ENCODE data around the gene KLHL12.
"Not testable (repeated sequence)": the region's sequence is repeated elsewhere in the genome, so short reads cannot be mapped to it uniquely, and the experiment has no call there.

The KLHL12 gene

GRCh38 chr1:202951437-202951836, 24.4 kb upstream of the KLHL12 start:
- DNase-seq (ENCODE audit: low read depth in 2 of 2): no peak

- DNase-seq (ENCODE audit: low read depth in 2 of 2): no peak
Measured at GRCh38 chr1:202945483-202945882, 18.4 kb upstream of the KLHL12 start.

- no peak for DNase-seq (ENCODE audit: low read depth in 2 of 2)
Measured at GRCh38 chr1:202944438-202944921, 17.4 kb upstream of the KLHL12 start.

GRCh38 chr1:202942426-202942825, 15.4 kb upstream of the KLHL12 start:
- DNase-seq (ENCODE audit: low read depth in 2 of 2): no peak

GRCh38 chr1:202941372-202941771, 14.3 kb upstream of the KLHL12 start:
- DNase-seq (ENCODE audit: low read depth in 2 of 2): no peak

GRCh38 chr1:202940561-202940960, 13.5 kb upstream of the KLHL12 start:
- no peak for DNase-seq (ENCODE audit: low read depth in 2 of 2)

- DNase-seq (ENCODE audit: low read depth in 2 of 2): no peak
Measured at GRCh38 chr1:202938287-202938925, 11.4 kb upstream of the KLHL12 start.

- DNase-seq (ENCODE audit: low read depth in 2 of 2): not testable (repeated sequence)
Measured at GRCh38 chr1:202936409-202936808, 9.4 kb upstream of the KLHL12 start.

GRCh38 chr1:202935844-202936243, 8.8 kb upstream of the KLHL12 start:
- DNase-seq (ENCODE audit: low read depth in 2 of 2): no peak

GRCh38 chr1:202934755-202935154, 7.7 kb upstream of the KLHL12 start:
- DNase-seq (ENCODE audit: low read depth in 2 of 2): no peak

GRCh38 chr1:202932476-202932875, 5.4 kb upstream of the KLHL12 start:
- no peak for DNase-seq (ENCODE audit: low read depth in 2 of 2)

- DNase-seq (ENCODE audit: low read depth in 2 of 2): no peak
Measured at GRCh38 chr1:202923533-202923932, 3.5 kb downstream of the KLHL12 start.

GRCh38 chr1:202919615-202920014, 7.4 kb downstream of the KLHL12 start:
- no peak for DNase-seq (ENCODE audit: low read depth in 2 of 2)

- no peak for DNase-seq (ENCODE audit: low read depth in 2 of 2)
Measured at GRCh38 chr1:202915146-202915545, 11.9 kb downstream of the KLHL12 start.

- not testable (repeated sequence) for DNase-seq (ENCODE audit: low read depth in 2 of 2)
Measured at GRCh38 chr1:202912476-202912875, 14.6 kb downstream of the KLHL12 start.

- no peak for DNase-seq (ENCODE audit: low read depth in 2 of 2)
Measured at GRCh38 chr1:202909494-202909893, 17.5 kb downstream of the KLHL12 start.

- no peak for DNase-seq (ENCODE audit: low read depth in 2 of 2)
Measured at GRCh38 chr1:202908998-202909397, 18.0 kb downstream of the KLHL12 start.

- no peak for DNase-seq (ENCODE audit: low read depth in 2 of 2)
Measured at GRCh38 chr1:202905331-202905730, 21.7 kb downstream of the KLHL12 start.

GRCh38 chr1:202903808-202904207, 23.2 kb downstream of the KLHL12 start:
- DNase-seq (ENCODE audit: low read depth in 2 of 2): not testable (repeated sequence)

- DNase-seq (ENCODE audit: low read depth in 2 of 2): no peak
Measured at GRCh38 chr1:202901555-202901954, 25.5 kb downstream of the KLHL12 start.

GRCh38 chr1:202892501-202892900, 34.5 kb downstream of the KLHL12 start:
- no peak for DNase-seq (ENCODE audit: low read depth in 2 of 2)

- no peak for DNase-seq (ENCODE audit: low read depth in 2 of 2)
Measured at GRCh38 chr1:202890392-202890791, 36.6 kb downstream of the KLHL12 start.

- DNase-seq (ENCODE audit: low read depth in 2 of 2): peak; percentile 95
Measured at GRCh38 chr1:202888531-202889360, 38.3 kb downstream of the KLHL12 start, which contains the start of gene RABIF. RABIF (minus strand) TSS chr1:202889149; CDS start chr1:202889098, 51 bp downstream.

Data from stimulated activated CD8-positive, alpha-beta memory T cell treated with anti-CD3 and anti-CD28 coated beads, Interleukin-7, amount 100 ng/mL, for 4 hours (primary cell).